GM18502 (cell line): Measurements from ENCODE around the gene RSBN1L.
"Not testable (repeated sequence)": the region's sequence is repeated elsewhere in the genome, so short reads cannot be mapped to it uniquely, and the experiment has no call there.

Source experiments
- ATAC-seq: cut with Tn5 transposase; IDR thresholded peaks from one replicate; pipeline ENCODE4 v1.9.1; 2021; ENCODE audit warnings: mild to moderate bottlenecking; ENCODE audit not compliant: unreplicated experiment, poor library complexity

Gene RSBN1L

GRCh38 chr7:77696057-77696642, at the start of gene RSBN1L:
RSBN1L (plus strand) TSS chr7:77696459; CDS start chr7:77696470, 11 bp downstream.
- ATAC-seq, result peak; percentile 91

DNA sequence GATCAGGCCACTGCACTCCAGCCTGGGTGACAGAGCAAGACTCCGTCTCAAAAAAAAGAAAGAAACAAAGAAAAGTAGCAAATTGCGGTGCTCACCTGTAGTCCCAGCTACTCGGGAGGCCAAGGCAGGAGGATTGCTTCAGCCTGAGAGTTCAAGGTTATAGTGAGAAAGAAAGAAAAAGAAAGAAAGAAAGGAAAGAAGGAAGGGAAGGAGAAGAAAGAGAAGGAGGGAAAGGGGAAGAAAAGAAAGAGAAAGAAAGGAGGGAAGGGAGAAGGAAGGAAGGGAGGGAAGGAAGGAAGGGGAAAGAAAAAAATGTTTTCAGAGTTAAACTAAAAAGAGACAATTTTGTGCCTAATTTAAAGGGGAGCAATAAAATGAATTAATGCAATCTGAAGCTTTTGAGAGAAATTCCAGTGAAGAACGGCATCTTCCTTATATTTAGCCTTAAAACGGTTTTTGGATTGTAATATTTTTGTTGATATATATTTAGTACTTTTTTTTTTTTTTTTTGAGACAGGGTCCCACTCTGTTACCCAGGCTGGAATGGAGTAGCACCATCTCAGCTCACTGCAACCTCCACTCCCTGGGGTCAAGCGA, 47.4 kb upstream of the RSBN1L start:
- ATAC-seq, result no peak

GRCh38 chr7:77649716-77650349, 46.4 kb upstream of the RSBN1L start:
- no peak for ATAC-seq

GRCh38 chr7:77651575-77652162, 44.6 kb upstream of the RSBN1L start:
- ATAC-seq, result no peak

DNA sequence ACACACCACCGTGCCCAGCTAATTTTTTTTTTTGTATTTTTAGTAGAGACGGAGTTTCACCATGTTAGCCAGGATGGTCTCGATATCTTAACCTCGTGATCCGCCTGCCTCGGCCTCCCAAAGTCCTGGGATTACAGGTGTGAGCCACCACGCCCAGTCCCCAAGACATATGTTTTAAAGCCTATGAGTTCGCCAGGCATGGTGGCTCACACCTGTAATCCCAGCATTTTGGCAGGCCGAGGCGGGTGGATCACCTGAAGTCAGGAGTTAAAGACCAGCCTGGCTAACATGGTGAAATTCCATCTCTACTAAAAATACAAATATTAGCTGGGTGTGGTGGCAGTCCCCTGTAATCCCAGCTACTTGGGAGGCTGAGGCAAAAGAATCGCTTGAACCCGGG, 43.4 kb upstream of the RSBN1L start:
- not testable (repeated sequence) for ATAC-seq

- ATAC-seq, result no peak
Measured at GRCh38 chr7:77653572-77653971, 42.7 kb upstream of the RSBN1L start.

DNA sequence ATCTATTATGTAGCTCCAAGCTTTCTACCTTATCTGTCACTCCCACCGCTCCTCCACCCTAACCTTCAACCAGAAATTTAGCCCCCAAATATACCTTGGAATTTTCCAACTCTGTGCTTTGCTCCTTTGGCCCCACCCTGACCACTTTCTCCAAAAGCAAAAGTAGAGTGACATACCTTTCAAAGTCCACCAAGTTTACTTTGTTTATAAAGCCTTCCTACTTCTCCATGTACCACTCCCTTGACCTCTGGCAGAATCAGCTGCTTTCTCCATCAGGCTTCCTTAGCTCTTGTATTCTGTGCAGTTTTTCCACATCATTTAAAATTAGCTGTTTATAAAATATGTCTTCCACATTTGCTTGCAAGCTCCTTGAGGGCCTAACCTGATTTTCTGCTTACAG, 40.9 kb upstream of the RSBN1L start:
- no peak for ATAC-seq

- ATAC-seq, result no peak
Measured at GRCh38 chr7:77655836-77656455, 40.3 kb upstream of the RSBN1L start.

DNA sequence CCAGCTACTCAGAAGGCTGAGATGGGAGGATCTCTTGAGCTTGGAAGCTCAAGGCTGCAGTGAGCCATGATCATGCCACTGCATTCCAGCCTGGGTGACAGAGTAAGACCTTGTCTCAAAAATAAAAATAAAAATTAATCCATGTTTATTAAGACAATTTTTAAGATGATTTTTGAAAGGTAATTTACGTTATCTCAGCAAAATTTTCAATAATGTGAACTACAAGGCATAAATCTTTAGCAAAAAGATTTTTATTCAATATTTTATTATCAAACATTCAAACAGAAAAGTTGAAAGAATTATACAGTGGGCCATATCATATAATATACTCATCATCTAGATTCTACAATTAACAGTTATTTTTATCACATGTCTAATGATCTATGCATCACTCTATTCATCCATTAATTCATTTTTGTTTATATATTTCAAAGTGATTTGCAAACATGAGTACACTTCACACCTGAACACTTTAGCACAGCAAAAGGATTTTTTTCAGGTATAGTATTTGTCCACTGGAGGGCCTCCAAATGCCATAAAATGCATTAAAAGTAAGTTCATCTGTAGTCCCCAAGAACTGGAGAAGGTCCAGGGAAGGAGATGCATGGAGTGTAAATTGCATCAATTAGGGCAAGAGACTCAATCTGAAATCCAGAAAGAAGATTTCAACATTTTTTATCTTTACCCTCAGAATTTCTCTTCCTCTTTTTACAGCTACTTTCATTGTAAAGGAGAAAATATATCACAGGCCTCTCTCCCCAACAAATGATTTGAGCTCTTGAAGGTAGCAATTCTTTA, 38.6 kb upstream of the RSBN1L start:
- no peak for ATAC-seq

DNA sequence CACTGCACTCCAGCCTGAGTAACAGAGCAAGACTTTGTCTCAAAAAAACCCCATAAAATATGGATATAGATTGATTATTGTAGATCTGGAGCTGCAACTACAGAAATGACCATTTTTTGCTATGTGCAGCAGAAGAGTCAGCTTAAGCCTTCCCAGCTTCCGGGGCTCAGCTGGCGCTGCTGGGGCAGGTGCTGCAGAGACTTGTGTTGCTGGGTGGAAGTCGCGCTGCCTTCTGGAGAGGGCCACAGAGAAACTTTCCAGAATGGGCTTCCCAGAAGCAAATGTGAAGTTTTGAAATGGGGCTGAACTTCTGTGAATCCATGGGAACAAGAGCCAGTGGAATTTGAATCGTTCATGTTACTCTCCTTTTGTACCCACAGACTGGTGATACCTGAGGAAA, 37.3 kb upstream of the RSBN1L start:
- ATAC-seq, result no peak

DNA sequence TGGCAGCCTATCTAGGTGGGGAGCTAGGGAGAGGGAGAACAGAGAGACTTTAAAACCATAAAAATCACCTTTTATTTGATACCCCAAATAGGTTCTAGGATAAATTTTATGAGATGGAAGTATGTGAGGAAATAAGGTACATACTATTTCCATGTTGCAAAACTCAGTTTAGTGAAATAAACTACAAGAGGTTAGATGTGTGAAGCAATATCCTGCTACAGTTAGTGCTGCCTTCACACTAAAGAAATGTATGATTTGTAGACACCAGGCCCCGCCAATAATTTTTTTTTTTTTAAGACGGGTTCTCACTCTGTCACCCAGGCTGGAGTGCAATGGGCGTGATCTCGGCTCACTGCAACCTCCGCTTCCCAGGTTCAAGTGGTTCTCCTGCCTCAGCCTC, 34.4 kb upstream of the RSBN1L start:
- no peak for ATAC-seq

DNA sequence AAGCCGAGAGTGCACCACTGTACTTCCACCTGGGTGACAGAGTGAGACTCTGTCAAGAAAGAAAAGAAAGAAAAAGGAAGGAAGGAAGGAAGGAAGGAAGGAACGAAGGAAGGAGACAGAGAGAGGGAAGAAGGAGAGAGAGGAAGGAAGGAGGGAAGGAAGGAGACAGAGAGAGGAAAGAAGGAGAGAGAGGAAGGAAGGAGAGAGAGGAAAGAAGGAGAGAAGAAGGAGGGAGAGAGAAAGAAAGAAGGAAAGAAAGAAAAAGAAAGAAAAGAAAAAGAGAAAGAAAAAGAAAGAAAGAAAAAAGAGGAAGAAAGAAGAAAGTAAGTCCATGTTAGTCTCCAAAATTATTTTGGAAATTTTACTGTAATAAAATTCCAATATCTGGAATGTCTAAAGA, 33.4 kb upstream of the RSBN1L start:
- no peak for ATAC-seq

DNA sequence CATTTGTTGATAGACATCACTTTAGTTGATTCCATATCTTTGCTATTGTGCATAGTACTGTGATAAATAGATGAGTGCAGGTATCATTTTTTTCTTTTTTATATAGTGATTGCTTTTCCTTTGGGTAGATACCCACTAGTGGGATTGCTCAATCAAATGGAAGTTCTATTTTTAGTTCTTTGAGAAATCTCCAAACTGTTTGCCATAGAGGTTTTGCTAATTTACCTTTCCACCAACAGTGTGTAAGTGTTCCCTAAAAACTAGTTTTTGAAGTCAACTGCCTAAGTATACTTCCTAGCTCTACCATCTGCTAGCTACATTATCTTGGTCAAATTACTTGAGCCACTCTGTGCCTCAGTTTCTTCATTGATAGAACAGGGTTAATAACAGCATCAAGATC, 31.5 kb upstream of the RSBN1L start:
- ATAC-seq, result no peak

DNA sequence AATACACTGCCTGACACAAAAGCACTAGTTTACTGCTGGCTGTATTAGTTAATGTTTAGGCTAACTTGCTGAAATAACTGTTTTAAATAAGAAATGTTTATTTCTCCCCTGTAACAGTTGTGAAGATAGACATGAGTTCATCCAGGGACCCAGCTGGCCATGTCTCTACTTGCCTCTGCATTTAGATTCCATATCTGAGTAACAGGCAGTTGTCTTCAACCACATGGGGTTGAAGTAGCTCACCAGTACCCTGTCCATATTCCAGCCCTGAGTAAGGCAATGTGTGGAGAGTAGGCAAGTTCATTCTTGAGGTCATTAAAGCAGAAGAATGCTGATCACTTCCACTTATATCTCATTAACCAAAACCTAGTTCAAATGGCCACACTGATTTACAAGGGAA, 31.1 kb upstream of the RSBN1L start:
- ATAC-seq, result no peak

DNA sequence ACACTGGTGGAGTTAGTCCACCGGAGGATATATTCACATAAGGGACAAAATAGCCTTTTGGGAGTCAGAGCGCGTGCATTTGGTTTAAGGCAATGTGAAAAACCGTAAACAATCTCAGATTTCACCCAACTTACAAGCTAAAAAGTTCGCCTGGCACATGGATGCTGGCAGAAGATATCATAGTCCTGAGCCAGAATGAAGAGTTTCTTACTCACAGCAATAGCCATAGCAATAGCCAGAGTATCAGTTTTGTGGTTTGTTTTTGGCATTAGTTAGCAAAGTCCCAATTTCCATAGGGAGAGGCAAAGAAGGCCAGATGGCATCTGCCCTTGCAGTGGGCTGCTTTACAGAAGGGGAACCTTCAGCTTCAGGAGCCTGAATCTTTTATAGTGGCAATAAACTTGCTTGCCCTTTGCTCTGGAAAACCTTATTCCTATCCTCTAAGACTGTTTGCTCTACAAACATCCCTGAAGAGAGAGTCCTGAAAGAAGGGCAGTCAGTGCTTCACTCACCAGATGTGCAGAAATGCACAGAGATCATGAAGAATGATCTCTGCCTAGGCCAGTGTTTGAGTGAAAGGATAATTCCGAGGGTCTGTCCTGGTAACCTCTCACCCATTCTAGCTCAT, 28.7 kb upstream of the RSBN1L start:
- ATAC-seq, result no peak

- no peak for ATAC-seq
Measured at GRCh38 chr7:77674878-77675277, 21.4 kb upstream of the RSBN1L start.

DNA sequence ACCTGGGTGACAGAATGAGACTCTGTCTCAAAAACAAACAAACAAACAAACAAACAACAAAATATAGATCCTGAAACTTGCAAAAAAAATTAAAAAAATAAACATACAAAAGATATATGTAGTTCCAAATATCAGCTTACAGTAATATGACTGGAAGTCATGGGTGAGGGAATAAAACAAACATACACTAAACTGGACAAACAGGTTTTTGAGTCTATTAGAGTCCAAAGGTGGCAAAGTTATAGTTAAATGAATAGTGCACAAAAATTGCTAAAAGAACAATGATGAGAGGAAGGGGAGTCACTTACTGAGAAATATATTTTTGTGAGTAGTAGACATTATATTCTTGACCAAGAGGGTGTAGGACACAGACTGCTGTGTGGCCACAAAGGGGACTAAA, 16.7 kb upstream of the RSBN1L start:
- no peak for ATAC-seq

GRCh38 chr7:77680266-77680665, 16.0 kb upstream of the RSBN1L start:
- ATAC-seq, result no peak

- no peak for ATAC-seq
Measured at GRCh38 chr7:77684030-77684429, 12.2 kb upstream of the RSBN1L start.

DNA sequence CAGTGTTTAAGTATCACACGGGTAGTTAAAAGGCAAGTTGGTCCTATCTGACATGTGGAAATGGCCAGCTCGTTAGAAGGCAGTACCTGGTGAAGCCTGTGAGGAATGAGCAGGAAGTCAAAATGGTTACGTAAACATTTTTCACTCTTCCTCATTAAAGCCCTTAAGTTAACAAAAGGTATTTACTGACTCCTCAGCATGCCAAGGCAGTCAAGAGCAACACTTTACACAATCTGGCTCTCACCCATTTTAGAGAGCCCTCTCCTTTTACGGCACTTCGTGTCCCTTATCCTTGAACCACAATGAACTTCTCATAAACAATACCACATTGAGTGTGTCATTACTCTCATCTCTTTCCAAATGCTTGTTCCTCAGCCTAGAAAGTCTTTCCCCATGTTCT, 11.0 kb upstream of the RSBN1L start:
- no peak for ATAC-seq
